ENCODE results near the gene CPE.

DNA sequence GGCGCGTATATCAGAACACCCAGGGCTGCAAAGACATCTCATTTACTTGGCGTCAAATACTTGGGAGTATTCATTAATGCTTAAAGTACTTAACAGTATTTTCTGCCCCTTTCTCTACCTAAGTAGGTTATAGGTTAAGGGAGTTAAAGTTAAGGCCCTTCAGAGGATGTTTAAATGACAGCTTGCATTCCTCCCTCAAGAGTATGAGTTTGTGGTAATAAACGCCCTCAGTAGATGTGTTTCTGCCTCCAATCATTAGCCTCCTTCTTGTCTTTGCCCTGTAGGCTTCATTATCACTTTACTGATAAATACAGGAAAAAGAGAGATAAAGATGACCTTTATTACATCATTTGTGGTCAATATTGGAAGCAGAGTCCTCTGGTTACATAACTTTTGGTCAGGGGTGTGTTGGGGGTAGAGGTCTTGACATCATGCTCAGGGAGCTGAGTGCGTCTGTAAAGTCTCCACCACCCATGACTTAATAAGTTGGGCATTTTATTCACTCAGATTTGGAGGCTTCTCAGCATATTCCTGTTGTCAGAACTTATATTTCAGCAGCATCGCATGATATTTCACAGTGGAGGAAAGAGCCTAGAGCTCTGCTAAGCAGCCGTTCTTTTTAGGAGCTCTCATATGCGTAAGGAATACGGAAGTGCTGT lies 145.9 kb downstream of the CPE start:
- TF ChIP-seq POLR2AphosphoS5 (IDR thresholded peaks at IDR 0.05), result no peak
- TF ChIP-seq, protein P1, sequence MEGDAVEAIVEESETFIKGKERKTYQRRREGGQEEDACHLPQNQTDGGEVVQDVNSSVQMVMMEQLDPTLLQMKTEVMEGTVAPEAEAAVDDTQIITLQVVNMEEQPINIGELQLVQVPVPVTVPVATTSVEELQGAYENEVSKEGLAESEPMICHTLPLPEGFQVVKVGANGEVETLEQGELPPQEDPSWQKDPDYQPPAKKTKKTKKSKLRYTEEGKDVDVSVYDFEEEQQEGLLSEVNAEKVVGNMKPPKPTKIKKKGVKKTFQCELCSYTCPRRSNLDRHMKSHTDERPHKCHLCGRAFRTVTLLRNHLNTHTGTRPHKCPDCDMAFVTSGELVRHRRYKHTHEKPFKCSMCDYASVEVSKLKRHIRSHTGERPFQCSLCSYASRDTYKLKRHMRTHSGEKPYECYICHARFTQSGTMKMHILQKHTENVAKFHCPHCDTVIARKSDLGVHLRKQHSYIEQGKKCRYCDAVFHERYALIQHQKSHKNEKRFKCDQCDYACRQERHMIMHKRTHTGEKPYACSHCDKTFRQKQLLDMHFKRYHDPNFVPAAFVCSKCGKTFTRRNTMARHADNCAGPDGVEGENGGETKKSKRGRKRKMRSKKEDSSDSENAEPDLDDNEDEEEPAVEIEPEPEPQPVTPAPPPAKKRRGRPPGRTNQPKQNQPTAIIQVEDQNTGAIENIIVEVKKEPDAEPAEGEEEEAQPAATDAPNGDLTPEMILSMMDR (IDR thresholded peaks at IDR 0.05), result no peak
